Measurements from ENCODE around the gene EPHA6.
"Not testable (repeated sequence)": the region's sequence is repeated elsewhere in the genome, so short reads cannot be mapped to it uniquely, and the experiment has no call there.

The EPHA6 gene

DNA sequence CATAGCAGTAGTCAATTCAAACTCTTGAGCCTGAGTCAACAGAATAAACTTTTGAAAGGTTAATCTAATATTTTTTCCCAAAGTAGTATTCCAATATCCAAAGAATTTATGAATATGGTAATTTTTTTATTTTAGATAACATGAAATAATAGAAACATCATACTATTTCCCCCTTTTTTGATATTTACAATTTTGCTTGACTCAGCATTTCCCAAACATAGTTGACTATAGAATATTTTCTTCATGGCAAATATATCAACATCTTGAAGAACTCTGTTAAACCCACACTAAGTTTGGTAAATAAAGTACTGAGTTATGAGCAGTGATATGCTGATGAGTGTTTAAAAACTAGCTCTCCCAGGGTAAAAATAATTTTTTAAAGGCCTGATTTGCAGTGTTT lies 570.2 kb downstream of the EPHA6 start:
- H3K27ac ChIP-seq = no peak overlapping the region
- no peak for DNase-seq (ENCODE audit: low read depth, low spot score)

DNA sequence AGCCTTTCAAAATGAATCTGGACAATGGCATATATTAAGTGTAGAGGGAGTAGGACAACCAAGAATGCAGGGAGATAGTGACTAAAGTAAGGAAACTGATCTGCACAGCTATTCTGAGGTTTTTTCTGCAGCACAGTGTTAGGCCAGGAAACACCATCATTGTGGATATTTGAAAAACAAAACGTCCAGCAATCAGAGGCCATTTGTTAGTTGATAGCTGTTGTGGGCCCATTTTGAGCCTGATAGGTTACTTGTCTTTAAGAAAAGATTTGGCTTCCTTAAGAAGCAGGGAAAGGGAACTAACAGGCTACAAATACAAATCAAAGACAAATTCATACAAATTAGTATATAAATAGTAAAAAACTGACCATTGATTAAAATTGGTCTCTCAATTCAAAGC lies 574.4 kb downstream of the EPHA6 start:
- DNase-seq (ENCODE audit: low read depth, low spot score) = no peak
- no peak overlapping the region for H3K27ac ChIP-seq

GRCh38 chr3:97389936-97390335 lies 575.5 kb downstream of the EPHA6 start:
- no peak overlapping the region for H3K27ac ChIP-seq
- DNase-seq (ENCODE audit: low read depth, low spot score) = no peak

- no peak for DNase-seq (ENCODE audit: low read depth, low spot score)
- no peak overlapping the region for H3K27ac ChIP-seq
Measured at GRCh38 chr3:97391167-97391566, 576.8 kb downstream of the EPHA6 start.

DNA sequence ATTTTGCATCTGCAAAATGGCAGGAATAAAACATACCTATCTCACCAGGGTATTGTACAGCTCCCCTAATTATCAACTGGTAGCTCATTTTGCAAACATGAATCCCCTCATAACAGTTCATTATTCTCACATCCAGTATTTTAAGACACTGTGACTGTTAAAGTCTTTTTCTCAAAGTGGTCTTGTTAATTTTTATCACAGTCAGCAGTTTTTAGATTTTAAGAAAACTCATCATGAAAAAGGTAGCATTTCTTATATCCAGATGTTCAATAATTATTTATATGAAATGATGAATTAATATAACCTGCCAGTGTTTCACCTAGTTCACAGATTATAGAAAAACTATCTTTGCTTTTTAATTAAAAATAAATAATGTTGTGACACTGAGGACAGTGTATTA lies 595.2 kb downstream of the EPHA6 start:
- H3K27ac ChIP-seq = no peak overlapping the region
- DNase-seq (ENCODE audit: low read depth, low spot score) = no peak

GRCh38 chr3:97421565-97421964 lies 607.2 kb downstream of the EPHA6 start:
- no peak for DNase-seq (ENCODE audit: low read depth, low spot score)
- H3K27ac ChIP-seq = no peak overlapping the region

DNA sequence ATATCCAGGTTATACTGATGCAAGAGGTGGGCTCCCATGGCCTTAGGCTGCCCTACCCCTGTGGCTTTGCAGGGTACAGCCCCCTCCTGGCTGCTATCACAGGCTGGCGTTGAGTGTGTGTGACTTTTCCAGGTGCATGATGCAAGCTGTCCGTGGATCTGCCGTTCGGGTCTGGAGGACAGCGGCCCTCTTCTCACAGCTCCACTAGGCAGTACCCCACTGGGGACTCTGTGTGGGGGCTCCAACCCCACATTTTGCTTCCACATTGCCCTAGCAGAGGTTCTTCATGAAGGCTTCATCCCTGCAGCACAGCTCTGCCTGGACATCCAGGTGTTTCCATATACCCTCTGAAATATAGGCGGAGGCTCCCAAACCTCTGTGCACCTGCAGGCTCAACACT lies 610.6 kb downstream of the EPHA6 start:
- no peak overlapping the region for H3K27ac ChIP-seq
- no peak for DNase-seq (ENCODE audit: low read depth, low spot score)

DNA sequence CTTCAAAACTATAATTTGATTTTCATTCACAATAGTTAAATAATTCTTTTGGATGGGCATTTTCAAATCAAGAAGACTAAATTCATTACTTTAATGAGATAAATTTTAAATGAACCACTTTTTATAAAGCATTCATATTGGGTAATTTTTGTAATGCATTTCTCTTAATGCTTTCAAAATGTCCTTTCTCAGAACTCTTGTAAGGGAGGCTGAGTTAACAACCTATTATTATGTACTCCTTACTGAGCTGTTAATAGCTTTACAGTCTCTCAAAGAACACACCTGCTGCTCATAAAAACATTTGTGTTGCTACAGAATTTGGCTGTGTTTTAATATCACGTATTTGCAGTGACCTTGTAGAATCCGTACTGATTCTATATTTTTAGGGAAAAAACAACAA lies 616.2 kb downstream of the EPHA6 start:
- no peak overlapping the region for H3K27ac ChIP-seq
- DNase-seq (ENCODE audit: low read depth, low spot score) = no peak

GRCh38 chr3:97432914-97433313 lies 618.5 kb downstream of the EPHA6 start:
- no peak overlapping the region for H3K27ac ChIP-seq
- DNase-seq (ENCODE audit: low read depth, low spot score) = no peak

GRCh38 chr3:97438131-97438530 lies 623.7 kb downstream of the EPHA6 start:
- no peak overlapping the region for H3K27ac ChIP-seq
- no peak for DNase-seq (ENCODE audit: low read depth, low spot score)

DNA sequence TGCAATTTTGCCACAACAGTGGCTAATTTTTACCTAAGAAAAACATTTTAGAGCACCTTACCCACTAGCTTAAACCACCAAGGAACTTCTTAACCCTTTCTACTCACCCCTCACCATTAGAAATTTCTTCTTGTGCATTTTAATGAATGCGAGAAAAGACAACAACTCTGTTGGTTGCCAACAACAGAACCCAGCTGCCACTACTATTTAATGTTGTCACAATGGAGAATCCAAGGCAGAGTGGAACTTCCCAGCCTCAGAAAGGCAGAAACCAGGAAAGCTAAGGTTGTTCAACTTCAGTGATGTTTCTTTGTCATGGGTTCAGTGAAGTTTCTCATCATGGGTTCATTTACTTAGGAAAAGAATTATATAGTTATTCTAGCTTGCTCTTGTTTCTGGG lies 625.0 kb downstream of the EPHA6 start:
- no peak for DNase-seq (ENCODE audit: low read depth, low spot score)
- H3K27ac ChIP-seq = no peak overlapping the region

DNA sequence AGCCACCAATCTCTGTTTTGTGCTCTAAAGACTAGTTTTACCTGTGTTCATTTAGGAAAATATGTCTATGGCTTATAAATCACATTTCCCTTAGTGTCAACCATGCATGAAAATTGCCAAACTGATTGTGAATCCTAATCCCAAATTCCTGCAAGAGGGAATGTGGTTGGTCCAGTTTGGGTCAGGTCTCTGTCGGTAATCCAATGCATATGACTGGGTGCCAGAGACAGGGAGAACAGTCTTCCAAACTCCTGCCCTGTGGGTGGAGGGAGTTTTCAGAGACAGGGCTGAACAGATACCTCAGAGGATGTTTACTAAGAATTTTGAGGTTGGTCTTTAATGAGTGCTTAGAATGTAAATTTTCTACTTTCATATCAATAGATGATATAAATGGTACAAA lies 649.6 kb downstream of the EPHA6 start:
- no peak overlapping the region for H3K27ac ChIP-seq
- no peak for DNase-seq (ENCODE audit: low read depth, low spot score)

GRCh38 chr3:97470481-97470880 lies 656.1 kb downstream of the EPHA6 start:
- no peak overlapping the region for H3K27ac ChIP-seq
- no peak for DNase-seq (ENCODE audit: low read depth, low spot score)

DNA sequence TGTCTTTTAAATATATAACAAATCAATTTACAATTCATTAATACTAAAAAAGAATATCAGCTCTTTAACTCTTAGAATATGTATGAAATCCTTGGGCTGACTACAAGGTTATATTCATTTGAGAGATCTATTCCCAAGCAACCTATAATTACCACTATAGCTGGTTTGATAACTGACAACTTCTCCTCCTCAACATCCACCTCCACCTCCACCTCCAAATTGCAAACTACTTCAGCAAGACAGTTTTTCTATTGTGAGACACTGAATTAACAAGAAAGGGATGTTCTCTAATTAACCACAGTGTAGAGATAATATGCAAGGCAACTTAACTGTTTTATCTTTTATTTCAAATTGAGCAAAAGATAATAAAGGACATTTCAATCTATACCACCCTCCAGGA lies 665.3 kb downstream of the EPHA6 start:
- DNase-seq (ENCODE audit: low read depth, low spot score) = no peak
- no peak overlapping the region for H3K27ac ChIP-seq

GRCh38 chr3:97480696-97481289 lies 666.4 kb downstream of the EPHA6 start:
- not testable (repeated sequence) for H3K27ac ChIP-seq; DNase-seq (ENCODE audit: low read depth, low spot score)

DNA sequence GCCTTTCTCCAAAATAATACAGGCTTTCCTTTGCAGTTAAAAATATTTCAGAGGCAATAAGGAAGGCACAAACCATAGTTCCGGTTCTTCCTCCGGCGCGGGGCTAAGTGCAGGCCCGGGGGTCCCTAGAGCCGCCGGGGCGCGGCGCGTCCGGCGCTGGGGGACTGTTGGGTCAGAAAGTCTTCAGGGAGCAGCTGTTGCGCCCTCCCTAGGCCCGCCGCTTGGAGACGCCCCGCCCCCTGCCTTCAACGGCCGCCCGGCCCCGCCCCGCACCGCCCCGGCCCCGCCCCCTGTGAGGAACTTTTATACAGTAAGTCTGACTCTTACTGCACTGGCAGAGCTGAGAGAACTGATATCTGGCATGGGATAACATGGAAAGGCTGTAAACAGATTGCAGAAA lies 667.0 kb downstream of the EPHA6 start:
- no peak for DNase-seq (ENCODE audit: low read depth, low spot score)
- no peak overlapping the region for H3K27ac ChIP-seq

DNA sequence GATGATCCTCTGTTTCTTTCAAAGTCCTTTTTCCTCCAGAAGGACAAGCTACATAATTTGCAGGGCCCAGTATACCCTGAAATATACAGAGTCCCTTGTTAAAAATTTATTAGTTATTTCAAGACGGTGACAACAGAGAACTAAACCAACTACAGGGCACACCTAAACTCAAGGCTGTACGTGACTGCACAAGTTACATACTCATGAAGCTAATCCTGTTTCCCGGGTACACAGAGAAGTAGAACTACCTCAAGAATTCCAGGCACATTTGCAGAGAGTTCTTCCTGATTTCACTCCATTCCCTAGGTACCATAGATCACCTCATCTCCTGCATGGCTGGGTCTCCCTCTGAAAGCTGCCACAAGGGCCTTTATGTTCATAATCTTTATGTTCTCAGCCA lies 670.8 kb downstream of the EPHA6 start:
- no peak overlapping the region for H3K27ac ChIP-seq
- no peak for DNase-seq (ENCODE audit: low read depth, low spot score)

DNA sequence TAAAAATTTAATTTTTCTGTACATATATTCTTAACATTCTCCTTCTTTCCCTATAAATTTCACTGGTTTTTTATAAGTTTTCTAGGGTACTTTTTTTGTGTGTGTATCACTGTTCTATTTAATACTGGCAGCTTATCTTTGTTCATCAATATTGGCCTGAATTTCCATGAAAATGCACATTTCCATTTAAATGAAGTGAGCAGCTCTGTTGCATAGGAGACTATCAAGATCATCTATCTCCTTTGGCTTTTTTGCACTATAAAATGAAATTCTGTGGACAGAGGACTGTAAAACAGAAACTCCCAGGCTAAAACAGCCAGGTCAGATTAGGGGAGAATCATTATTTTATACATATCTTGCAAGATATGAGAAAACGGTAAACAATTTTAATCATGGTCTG lies 673.2 kb downstream of the EPHA6 start:
- no peak overlapping the region for H3K27ac ChIP-seq
- DNase-seq (ENCODE audit: low read depth, low spot score) = no peak

GRCh38 chr3:97488741-97489140 lies 674.3 kb downstream of the EPHA6 start:
- H3K27ac ChIP-seq = no peak overlapping the region
- no peak for DNase-seq (ENCODE audit: low read depth, low spot score)

DNA sequence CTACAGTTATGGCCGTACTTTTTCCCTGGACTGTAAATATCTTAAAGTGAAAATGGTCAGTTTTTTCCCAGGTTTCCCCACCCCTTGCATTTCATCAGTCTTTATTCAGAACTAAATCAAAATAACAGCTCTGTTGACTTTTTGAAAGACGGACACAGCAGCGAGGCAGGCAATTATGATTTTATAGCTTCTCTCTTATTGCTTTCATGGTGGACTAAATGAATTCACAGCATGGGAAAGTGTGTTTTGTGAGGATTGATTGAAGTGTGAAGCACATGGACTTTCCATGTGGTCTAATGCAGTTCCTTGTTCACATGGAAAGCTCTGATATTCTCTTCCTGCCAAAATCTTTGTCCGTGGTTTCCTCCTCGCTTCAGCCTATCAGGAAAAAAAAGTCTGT lies 681.5 kb downstream of the EPHA6 start:
- DNase-seq (ENCODE audit: low read depth, low spot score) = no peak
- no peak overlapping the region for H3K27ac ChIP-seq

DNA sequence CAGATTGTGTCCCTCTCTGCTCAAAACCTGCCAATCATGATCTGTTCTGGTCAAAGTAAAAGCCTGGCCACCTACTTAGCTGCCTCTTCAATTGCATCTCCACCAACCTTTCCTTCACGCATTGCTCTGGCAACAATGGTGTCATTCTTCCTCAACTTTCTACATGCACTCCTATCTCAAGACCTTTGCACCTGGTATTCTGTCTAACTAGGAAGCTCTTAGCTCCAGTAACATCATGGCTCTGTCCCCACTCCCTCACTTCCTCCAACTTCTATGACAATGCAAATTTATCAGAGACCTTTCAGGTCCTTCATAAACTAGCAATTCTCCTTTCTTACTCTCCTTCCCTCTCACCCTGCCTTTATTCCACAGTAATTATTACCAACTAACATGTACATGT lies 682.7 kb downstream of the EPHA6 start:
- DNase-seq (ENCODE audit: low read depth, low spot score) = no peak
- no peak overlapping the region for H3K27ac ChIP-seq

DNA sequence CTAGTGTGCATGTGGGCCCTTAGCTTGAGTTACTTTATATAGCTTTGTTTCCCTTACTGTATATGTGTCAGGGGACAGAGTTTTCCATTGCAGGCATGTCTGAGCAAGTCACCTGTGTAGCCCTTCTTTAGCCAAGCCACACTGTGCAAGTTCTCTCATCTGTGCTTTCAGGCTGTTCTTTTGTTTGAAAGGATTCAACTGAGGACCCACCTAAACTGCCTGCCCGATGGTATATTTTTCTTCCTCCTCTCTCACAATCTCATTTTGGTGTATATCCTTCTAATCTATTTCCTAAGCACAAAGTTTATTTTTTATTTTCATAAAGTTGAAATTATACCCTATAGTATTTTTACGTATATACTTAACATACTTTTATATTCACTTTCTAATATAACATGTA lies 690.1 kb downstream of the EPHA6 start:
- DNase-seq (ENCODE audit: low read depth, low spot score) = no peak
- H3K27ac ChIP-seq = no peak overlapping the region

DNA sequence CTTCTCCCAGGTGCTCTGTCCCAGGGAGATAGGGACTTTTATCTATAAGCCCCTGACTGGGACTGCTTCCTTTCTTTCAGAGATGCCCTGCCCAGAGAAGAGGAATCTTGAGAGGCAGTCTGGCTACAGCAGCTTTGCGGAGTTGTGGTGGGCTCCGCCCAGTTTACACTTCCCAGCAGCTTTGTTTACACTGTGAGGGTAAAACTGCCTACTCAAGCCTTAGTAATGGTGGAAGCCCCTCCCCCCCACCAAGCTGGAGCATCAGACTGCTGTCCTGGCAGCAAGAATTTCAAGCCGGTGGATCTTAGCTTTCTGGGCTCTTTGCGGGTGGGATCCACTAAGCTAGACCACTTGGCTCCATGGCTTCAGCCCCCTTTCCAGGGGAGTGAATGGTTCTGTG lies 696.4 kb downstream of the EPHA6 start:
- H3K27ac ChIP-seq = no peak overlapping the region
- no peak for DNase-seq (ENCODE audit: low read depth, low spot score)

Measured in epithelial cell of prostate (primary cell).